GM18909 (cell line): Measurements from ENCODE around the gene HOXD11.

ENCODE experiments used
- ATAC-seq: cut with Tn5 transposase; IDR thresholded peaks from one replicate; pipeline ENCODE4 v1.9.1; 2021; ENCODE audit warnings: mild to moderate bottlenecking; ENCODE audit not compliant: unreplicated experiment, poor library complexity

The HOXD11 gene

GRCh38 chr2:176106581-176107539, at the start of gene HOXD11:
TSS of gene HOXD11 (plus strand) at chr2:176107280. CDS start at chr2:176107356, 76 bp downstream.
- ATAC-seq = no peak

GRCh38 chr2:176063958-176064357, 43.1 kb upstream of the HOXD11 start:
- ATAC-seq = no peak

- no peak for ATAC-seq
Observed at GRCh38 chr2:176066645-176067588, 40.2 kb upstream of the HOXD11 start.

GRCh38 chr2:176067589-176068418, 39.3 kb upstream of the HOXD11 start:
- ATAC-seq = no peak

- ATAC-seq = no peak
Observed at GRCh38 chr2:176068419-176068832, 38.7 kb upstream of the HOXD11 start.

GRCh38 chr2:176071330-176072291, 35.5 kb upstream of the HOXD11 start:
- no peak for ATAC-seq

GRCh38 chr2:176072292-176072669, 34.8 kb upstream of the HOXD11 start:
- ATAC-seq = no peak

GRCh38 chr2:176072951-176073904, 33.9 kb upstream of the HOXD11 start:
- no peak for ATAC-seq

- ATAC-seq = no peak
Observed at GRCh38 chr2:176074919-176075425, 32.1 kb upstream of the HOXD11 start.

GRCh38 chr2:176075481-176075880, 31.6 kb upstream of the HOXD11 start:
- no peak for ATAC-seq

- ATAC-seq = no peak
Observed at GRCh38 chr2:176076063-176076462, 31.0 kb upstream of the HOXD11 start.

- no peak for ATAC-seq
Observed at GRCh38 chr2:176076796-176077195, 30.3 kb upstream of the HOXD11 start.

- ATAC-seq = no peak
Observed at GRCh38 chr2:176078541-176079284, 28.4 kb upstream of the HOXD11 start.

GRCh38 chr2:176079285-176079830, 27.7 kb upstream of the HOXD11 start:
- no peak for ATAC-seq

- no peak for ATAC-seq
Observed at GRCh38 chr2:176079831-176080539, 27.1 kb upstream of the HOXD11 start.
